Smooth muscle cell (in vitro differentiated cells): Measurements from ENCODE around the gene UBALD2. TPM values are rescaled to one million over a fixed set of nuclear protein-coding genes. Genes with fewer than 3 reads are reported as not detected.

Source experiments
- DNase-seq: peaks from one replicate; lab custom pipeline; 2025; ENCODE audit not compliant: unreplicated experiment; lab: John Stamatoyannopoulos, UW
- H2AFZ ChIP-seq: fragments of 200-600 bp; sonication (generic); 2 replicates; pipeline ENCODE4 v1.6.0; 2016; ENCODE audit warnings: antibody characterized with exemption, low read depth, mild to moderate bottlenecking
- H3F3A ChIP-seq: fragments of 200-600 bp; sonication (generic); 2 replicates; pipeline ENCODE4 v1.6.0; 2017; ENCODE audit warnings: antibody characterized with exemption, low read depth
- H3K27ac ChIP-seq: fragments of 200-600 bp; sonication (generic); 2 replicates; pipeline ENCODE4 v1.5.1; 2016; ENCODE audit warnings: low read depth, mild to moderate bottlenecking
- H3K27me3 ChIP-seq: fragments of 200-600 bp; sonication (generic); 2 replicates; pipeline ENCODE4 v1.6.1; 2016; ENCODE audit warnings: low read depth, mild to moderate bottlenecking
- H3K36me3 ChIP-seq: fragments of 200-600 bp; sonication (generic); 2 replicates; pipeline ENCODE4 v1.5.1; 2016; ENCODE audit warnings: low read depth
- H3K4me1 ChIP-seq: fragments of 200-600 bp; sonication (generic); 2 replicates; pipeline ENCODE4 v1.5.1; 2016; ENCODE audit warnings: low read depth
- H3K4me2 ChIP-seq: fragments of 200-600 bp; sonication (generic); 2 replicates; pipeline ENCODE4 v1.6.0; 2016; ENCODE audit warnings: mild to moderate bottlenecking
- H3K4me3 ChIP-seq: fragments of 200-600 bp; sonication (generic); 2 replicates; pipeline ENCODE4 v1.5.1; 2016; ENCODE audit warnings: mild to moderate bottlenecking
- H3K79me2 ChIP-seq: fragments of 200-600 bp; sonication (generic); 2 replicates; pipeline ENCODE4 v1.6.0; 2016; ENCODE audit warnings: low read depth, mild to moderate bottlenecking
- H3K9ac ChIP-seq: fragments of 200-600 bp; sonication (generic); 2 replicates; pipeline ENCODE4 v1.6.0; 2016; ENCODE audit warnings: low read depth
- H3K9me3 ChIP-seq: fragments of 200-600 bp; sonication (generic); replicated peaks from 2 replicates; pipeline ENCODE4 v1.5.1; 2016; ENCODE audit warnings: low read depth
- H4K20me1 ChIP-seq: fragments of 200-600 bp; sonication (generic); 2 replicates; pipeline ENCODE4 v1.6.0; 2016; ENCODE audit warnings: low read depth
- WGBS: methylation state at CpG from one replicate; pipeline ENCODE4 v1.1.7; 2016; ENCODE audit warnings: low lambda C conversion rate; 5-methylcytosine and 5-hydroxymethylcytosine counted together
- polyA plus RNA-seq: library from polyadenylated mRNA; unstranded; fragments of >200 nt; fragmentation: Nextera tagmentation; extraction: Ambion mirVana; gene quantifications from 2 replicates; pipeline ENCODE4 v1.2.1, GENCODE V29; 2016
- total RNA-seq: library from RNA; depleted of rRNA; stranded (reverse); fragments of >200 nt; gene quantifications from 2 replicates; pipeline ENCODE4 v1.2.3, GENCODE V29; 2014
- TF ChIP-seq, protein P1 (sequence below): fragments of 200-600 bp; sonication (generic); IDR thresholded peaks from 2 replicates; pipeline ENCODE4 v1.5.1; 2017; ENCODE audit warnings: borderline replicate concordance, mild to moderate bottlenecking, antibody characterized with exemption; ENCODE audit not compliant: insufficient read depth, poor library complexity, severe bottlenecking

UBALD2 gene
- total and polyA plus RNA-seq, 2 experiments from 2014 or later, result 2.6 to 7.0 TPM

DNA sequence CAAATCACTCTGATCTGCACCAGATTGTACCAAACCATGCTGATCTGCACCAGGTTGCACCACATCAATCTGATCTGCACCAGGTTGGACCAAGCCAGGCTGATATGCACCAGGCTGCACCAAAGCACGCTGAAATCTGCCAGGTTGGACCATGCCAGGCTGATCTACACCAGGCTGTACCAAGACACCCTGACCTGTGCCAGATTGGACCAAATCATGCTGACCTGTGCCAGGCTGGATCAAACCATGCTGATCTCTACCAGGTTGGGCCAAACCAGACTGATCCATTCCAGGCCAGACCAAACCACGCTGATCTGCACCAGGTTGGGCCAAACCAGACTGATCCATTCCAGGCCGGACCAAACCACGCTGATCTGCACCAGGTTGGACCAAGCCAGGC lies 27.4 kb downstream of the UBALD2 start:
- TF ChIP-seq, protein P1, sequence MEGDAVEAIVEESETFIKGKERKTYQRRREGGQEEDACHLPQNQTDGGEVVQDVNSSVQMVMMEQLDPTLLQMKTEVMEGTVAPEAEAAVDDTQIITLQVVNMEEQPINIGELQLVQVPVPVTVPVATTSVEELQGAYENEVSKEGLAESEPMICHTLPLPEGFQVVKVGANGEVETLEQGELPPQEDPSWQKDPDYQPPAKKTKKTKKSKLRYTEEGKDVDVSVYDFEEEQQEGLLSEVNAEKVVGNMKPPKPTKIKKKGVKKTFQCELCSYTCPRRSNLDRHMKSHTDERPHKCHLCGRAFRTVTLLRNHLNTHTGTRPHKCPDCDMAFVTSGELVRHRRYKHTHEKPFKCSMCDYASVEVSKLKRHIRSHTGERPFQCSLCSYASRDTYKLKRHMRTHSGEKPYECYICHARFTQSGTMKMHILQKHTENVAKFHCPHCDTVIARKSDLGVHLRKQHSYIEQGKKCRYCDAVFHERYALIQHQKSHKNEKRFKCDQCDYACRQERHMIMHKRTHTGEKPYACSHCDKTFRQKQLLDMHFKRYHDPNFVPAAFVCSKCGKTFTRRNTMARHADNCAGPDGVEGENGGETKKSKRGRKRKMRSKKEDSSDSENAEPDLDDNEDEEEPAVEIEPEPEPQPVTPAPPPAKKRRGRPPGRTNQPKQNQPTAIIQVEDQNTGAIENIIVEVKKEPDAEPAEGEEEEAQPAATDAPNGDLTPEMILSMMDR, result no peak
- H3K4me3 ChIP-seq, result no peak overlapping the region
- no peaks in the 10 kb centered on the region for H3K36me3 ChIP-seq
- no peak overlapping the region for H3K27ac ChIP-seq
- H3K4me2 ChIP-seq, result no peak overlapping the region
- no peaks in the 10 kb centered on the region for H4K20me1 ChIP-seq
- H2AFZ ChIP-seq, result no peak overlapping the region
- no peak overlapping the region for H3K9ac ChIP-seq
- H3K27me3 ChIP-seq, result no peaks in the 10 kb centered on the region
- DNase-seq, result no peak
- no peaks in the 10 kb centered on the region for H3K79me2 ChIP-seq
- 93% methylated on average over 4 of the region's 4 CpGs for WGBS
- H3F3A ChIP-seq, result no peaks in the 10 kb centered on the region
- no peaks in the 10 kb centered on the region for H3K9me3 ChIP-seq
- no peaks in the 10 kb centered on the region for H3K4me1 ChIP-seq

DNA sequence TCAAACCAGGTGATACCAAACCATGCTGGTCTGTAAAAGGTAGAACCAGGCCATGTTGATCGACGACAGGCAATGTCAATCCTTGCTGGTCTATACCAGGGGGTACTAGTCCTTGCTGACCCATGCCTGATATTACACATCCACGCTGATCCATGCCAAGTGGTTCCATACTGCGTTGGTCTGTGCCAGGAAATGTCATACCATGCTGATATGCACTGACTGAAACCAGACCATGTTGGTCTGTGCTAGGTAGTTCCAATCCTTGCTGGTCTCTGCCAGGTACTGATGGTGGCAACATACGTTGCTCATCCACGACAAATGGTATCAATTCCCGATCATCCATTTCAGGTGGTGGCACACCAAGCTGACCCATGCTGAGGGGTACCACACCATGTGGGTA lies 28.0 kb downstream of the UBALD2 start:
- TF ChIP-seq, protein P1, result no peak
- H3K4me1 ChIP-seq, result no peaks in the 10 kb centered on the region

DNA sequence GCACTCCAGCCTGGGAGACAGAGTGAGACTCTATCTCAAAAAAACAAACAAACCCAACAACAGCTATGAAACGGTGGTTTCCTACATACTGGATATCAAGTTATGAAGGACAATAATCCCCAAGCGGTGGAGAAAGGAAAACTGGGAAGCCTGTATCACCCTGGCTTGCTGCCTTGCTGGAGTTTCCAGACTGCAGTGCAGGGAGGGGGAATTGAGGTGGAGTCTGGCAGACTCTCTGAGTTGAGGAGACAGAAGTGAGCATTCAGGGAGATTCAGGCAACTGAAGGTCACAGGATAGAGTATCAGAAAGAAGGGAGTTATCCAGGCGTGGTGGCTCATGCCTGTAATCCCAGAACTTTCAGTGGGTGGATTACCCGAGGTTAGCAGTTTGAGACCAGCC lies 31.0 kb downstream of the UBALD2 start:
- Histone ChIP-seq H3K36me3 (no peaks in the 10 kb centered on the region), H3K4me2 (no peak overlapping the region), H3K9me3 (no peaks in the 10 kb centered on the region), H3K27me3 (no peaks in the 10 kb centered on the region), H3K4me1 (no peaks in the 10 kb centered on the region), H2AFZ (no peak overlapping the region), H3K9ac (no peak overlapping the region), H3K27ac (no peak overlapping the region), H3F3A (no peaks in the 10 kb centered on the region), H3K4me3 (no peak overlapping the region), H4K20me1 (no peaks in the 10 kb centered on the region), H3K79me2 (no peaks in the 10 kb centered on the region)
- TF ChIP-seq, protein P1, result no peak
- no peak for DNase-seq
- WGBS, result 69% methylated on average over 4 of the region's 4 CpGs

More for the DNA sequence above, 28.0 kb downstream of the UBALD2 start:
- H3K9ac ChIP-seq, result no peak overlapping the region
- H3K27me3 ChIP-seq, result no peaks in the 10 kb centered on the region
- H3K4me3 ChIP-seq, result no peak overlapping the region
- no peak for DNase-seq
- no peaks in the 10 kb centered on the region for H4K20me1 ChIP-seq
- WGBS, result 90% methylated on average over 7 of the region's 7 CpGs
- no peaks in the 10 kb centered on the region for H3K79me2 ChIP-seq
- no peak overlapping the region for H2AFZ ChIP-seq
- H3K27ac ChIP-seq, result no peak overlapping the region
- H3K36me3 ChIP-seq, result no peaks in the 10 kb centered on the region
- no peaks in the 10 kb centered on the region for H3K9me3 ChIP-seq
- H3K4me2 ChIP-seq, result no peak overlapping the region
- no peaks in the 10 kb centered on the region for H3F3A ChIP-seq

DNA sequence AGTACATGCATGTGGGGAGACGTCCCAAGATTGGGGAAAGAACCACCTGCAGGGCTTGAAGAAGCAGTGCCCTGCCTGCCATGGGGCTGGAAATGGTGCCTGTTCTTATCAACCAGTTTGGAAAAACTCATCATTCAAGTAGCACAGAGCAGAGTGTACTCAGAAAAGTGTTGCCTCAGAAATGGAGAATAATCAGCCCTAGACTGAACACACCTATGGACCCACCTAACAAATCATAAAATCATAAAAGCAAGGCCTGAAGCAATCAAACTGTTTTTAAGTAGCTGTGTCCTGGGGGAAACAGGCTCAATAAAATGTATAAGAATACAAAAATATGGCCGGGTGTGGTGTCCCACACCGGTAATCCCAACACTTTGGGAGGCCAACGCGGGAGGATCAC lies 31.7 kb downstream of the UBALD2 start:
- H3K36me3 ChIP-seq, result no peaks in the 10 kb centered on the region
- WGBS, result 98% methylated on average over 5 of the region's 5 CpGs
- H3K4me3 ChIP-seq, result no peak overlapping the region
- no peaks in the 10 kb centered on the region for H3F3A ChIP-seq
- TF ChIP-seq, protein P1, result no peak
- H2AFZ ChIP-seq, result no peak overlapping the region
- no peaks in the 10 kb centered on the region for H4K20me1 ChIP-seq
- H3K27me3 ChIP-seq, result no peaks in the 10 kb centered on the region
- no peak overlapping the region for H3K4me2 ChIP-seq
- no peaks in the 10 kb centered on the region for H3K4me1 ChIP-seq
- no peak for DNase-seq
- no peak overlapping the region for H3K9ac ChIP-seq
- no peaks in the 10 kb centered on the region for H3K9me3 ChIP-seq
- no peak overlapping the region for H3K27ac ChIP-seq
- no peaks in the 10 kb centered on the region for H3K79me2 ChIP-seq
